Measurements from ENCODE around the gene UTY.
"Not testable (repeated sequence)": the region's sequence is repeated elsewhere in the genome, so short reads cannot be mapped to it uniquely, and the experiment has no call there.

Gene UTY

GRCh38 chrY:13296176-13296890 is 183.5 kb downstream of the UTY start:
- DNase-seq: no peak

- no peak for DNase-seq
Observed at GRCh38 chrY:13295026-13295425, 184.8 kb downstream of the UTY start.

GRCh38 chrY:13291199-13291598 is 188.6 kb downstream of the UTY start:
- DNase-seq: no peak

GRCh38 chrY:13282151-13283054 is 197.4 kb downstream of the UTY start:
- DNase-seq: peak in 3 of 14 donors; percentile 1 to 28 (median 4)

- DNase-seq: no peak
Observed at GRCh38 chrY:13279561-13279960, 200.3 kb downstream of the UTY start.

GRCh38 chrY:13271706-13272105 is 208.1 kb downstream of the UTY start:
- no peak for DNase-seq

DNA sequence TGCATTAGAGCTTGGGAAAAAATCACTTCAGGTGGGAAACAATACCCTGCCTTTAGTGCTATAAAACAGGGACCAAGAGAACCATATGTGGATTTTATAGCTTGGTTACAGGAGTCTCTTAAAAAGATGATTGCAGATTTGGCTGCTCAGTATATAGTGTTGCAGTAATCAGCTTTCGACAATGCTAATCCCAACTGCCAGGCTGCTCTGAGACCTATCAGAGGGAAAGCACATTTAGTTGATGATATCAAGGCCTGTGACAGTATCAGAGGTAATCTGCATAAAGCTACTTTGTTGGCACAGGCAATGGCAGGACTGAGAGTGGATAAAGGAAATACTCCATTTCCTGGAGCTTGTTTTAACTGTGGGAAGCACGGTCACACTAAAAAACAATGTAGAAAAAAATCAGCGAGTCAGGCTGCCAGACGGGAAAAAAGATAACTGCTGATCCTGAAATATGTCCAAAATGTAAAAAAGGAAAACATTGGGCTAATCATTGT is 225.8 kb downstream of the UTY start:
- DNase-seq: not testable (repeated sequence)

DNA sequence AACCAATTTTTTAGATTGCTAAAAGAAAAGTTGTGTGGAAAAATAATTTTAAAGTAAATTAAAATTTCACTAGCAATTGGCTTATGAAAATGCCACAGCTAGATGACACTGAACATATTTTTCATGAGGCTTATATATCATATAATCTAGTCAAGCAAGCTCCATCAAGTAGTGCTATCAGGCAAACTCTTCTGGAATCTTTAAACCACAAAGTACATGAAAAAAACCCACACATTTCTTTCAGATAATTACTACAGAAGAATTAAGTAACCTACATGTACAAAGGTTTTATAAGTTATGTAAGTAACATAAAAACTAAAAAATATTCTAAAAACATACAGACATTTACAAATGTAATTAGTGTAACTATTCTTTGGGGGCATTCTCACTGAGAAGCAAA is 229.4 kb downstream of the UTY start:
- no peak for DNase-seq

GRCh38 chrY:13243716-13244115 is 236.1 kb downstream of the UTY start:
- DNase-seq: no peak

DNA sequence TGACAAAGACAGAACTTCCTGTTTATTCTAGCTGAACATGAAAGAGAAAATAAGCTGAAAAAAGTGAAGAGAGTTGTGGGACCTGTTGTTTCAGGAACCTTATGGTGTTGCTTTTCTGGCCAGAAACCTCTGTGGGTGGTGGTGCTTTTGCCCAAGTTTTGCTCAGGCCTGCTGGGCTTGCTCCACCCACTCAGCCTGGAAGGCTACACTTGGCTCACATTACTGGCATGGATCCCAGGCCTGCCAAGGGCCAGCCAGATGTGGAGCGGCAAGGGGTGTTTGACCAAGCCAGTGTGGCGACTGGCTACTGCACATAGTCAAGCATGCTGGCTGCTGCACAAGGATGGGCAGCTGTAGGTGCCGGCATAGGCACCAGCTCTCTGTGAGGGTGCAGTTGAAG is 245.9 kb downstream of the UTY start:
- peak in 1 of 14 donors; percentile 0 for DNase-seq

DNA sequence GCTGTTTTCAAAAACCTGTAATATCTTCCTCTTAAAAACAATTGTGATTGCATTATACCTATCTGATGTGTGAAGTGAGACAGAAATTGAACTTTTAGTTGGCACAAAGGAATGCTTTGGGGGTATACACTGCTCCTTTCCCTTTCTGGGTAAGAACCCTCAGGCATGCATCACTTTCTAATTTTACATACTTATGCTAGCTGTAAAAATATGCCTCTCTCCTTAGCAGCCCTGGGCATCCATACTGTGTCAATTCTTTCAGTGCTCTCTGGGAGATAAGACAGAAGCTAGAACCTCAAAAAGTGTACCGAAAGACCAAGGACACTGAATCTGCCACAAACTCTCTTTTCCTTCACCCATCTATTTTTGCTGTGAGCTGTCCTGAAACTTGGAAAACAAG is 246.7 kb downstream of the UTY start:
- DNase-seq: no peak

- no peak for DNase-seq
Observed at GRCh38 chrY:13227354-13227953, 252.4 kb downstream of the UTY start.

GRCh38 chrY:13210961-13211646 is 268.7 kb downstream of the UTY start:
- no peak for DNase-seq

- no peak for DNase-seq
Observed at GRCh38 chrY:13205214-13205613, 274.6 kb downstream of the UTY start.

All from C1 segment of cervical spinal cord (tissue), 14 donors.